Measurements from ENCODE around the gene TM4SF5. TPM values are rescaled to one million over a fixed set of nuclear protein-coding genes. Genes with fewer than 3 reads are reported as not detected.
"Not testable (repeated sequence)": the region's sequence is repeated elsewhere in the genome, so short reads cannot be mapped to it uniquely, and the experiment has no call there.

TM4SF5 gene
- total RNA-seq, 1 donor = not detected

DNA sequence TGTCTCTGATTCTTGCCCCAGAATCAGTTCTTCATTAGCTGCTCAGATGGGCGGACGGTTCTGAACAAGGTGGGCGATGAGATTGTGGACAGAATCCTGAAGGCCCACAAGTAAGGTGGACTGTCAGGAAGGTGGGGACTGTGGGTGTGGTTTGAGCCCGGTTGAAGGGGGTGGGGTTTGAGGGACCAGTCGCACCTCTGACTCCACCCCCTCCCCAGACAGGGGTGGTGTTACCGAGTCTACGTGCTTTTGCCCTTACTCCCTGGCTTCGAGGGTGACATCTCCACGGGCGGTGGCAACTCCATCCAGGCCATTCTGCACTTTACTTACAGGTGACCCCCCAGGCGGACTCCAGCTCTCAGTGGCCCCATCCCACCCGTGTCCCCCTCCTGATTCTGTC lies 46.6 kb downstream of the TM4SF5 start:
- TF ChIP-seq CTCF (IDR thresholded peaks at IDR 0.05; ENCODE audit: insufficient read depth, low read length) = no peak
- DNase-seq (ENCODE audit: low read depth) = no peak
- no peak overlapping the region for H3K4me3 ChIP-seq (ENCODE audit: low read depth, low read length)

DNA sequence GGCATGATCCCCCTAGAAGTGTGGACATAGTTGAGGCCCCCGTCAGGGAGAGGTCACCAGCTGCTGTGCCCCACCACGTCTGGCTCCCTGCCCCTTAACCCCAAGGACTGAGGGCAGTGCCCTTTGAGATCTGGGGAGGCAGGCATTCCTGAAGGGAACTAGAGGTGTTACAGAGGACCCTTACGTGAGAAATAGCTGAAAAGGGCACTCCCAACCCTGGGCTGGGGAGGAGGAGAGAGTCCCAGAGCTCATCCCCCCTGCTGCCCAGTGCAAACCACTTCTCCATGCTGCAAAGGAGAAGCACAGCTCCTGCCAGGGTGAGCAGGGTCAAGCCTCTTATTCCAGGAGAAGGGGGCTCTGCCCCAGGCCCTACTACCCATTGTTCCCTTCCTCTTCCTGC lies 51.1 kb downstream of the TM4SF5 start:
- DNase-seq (ENCODE audit: low read depth) = no peak
- no peak for TF ChIP-seq CTCF (IDR thresholded peaks at IDR 0.05; ENCODE audit: insufficient read depth, low read length)
- no peak overlapping the region for H3K4me3 ChIP-seq (ENCODE audit: low read depth, low read length)

- TF ChIP-seq CTCF (IDR thresholded peaks at IDR 0.05; ENCODE audit: insufficient read depth, low read length) = no peak
- H3K4me3 ChIP-seq (ENCODE audit: low read depth, low read length) = no peak overlapping the region
- DNase-seq (ENCODE audit: low read depth) = no peak
Observed at GRCh38 chr17:4823373-4824089, 51.8 kb downstream of the TM4SF5 start.

DNA sequence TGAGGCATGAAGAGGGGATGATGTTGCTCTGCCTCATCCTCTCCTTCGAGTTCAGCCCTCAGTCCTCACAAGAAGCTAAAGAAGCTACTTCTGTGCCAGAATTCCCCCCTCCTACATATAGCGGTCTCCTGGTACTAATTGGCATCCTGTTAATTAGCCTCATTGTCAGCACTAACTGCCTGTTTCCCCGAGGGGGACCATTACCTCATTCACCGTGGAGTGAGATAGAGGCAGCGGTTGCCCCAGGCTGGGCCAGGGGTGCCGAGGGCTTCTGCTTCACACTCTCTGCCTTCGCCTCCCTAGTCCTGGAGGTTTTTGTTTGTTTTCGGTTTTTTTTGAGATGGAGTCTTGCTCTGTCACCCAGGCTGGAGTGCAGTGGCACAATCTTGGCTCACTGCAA lies 55.7 kb downstream of the TM4SF5 start:
- TF ChIP-seq CTCF (IDR thresholded peaks at IDR 0.05; ENCODE audit: insufficient read depth, low read length) = no peak
- H3K4me3 ChIP-seq (ENCODE audit: low read depth, low read length) = no peak overlapping the region
- no peak for DNase-seq (ENCODE audit: low read depth)

GRCh38 chr17:4832829-4833177 lies 61.1 kb downstream of the TM4SF5 start:
- not testable (repeated sequence) for DNase-seq (ENCODE audit: low read depth)
- peak overlapping the region; percentile 90 for H3K4me3 ChIP-seq (ENCODE audit: low read depth, low read length)

Other genes with a start within 250 kb of the TM4SF5 start
- 51.0 and 55.8 TPM in 2 replicates for gene MYBBP1A, start 216.5 kb upstream of the TM4SF5 start, total RNA-seq (ENCODE audit: low replicate concordance)
- gene GGT6, start 211.3 kb upstream of the TM4SF5 start, total RNA-seq (ENCODE audit: low replicate concordance) = not detected in 2 replicates
- gene SMTNL2, start 187.4 kb upstream of the TM4SF5 start, total RNA-seq (ENCODE audit: low replicate concordance) = 0.16 TPM in 1 of 2 replicates, not detected in the other
- gene ALOX15, start 130.2 kb upstream of the TM4SF5 start, total RNA-seq (ENCODE audit: low replicate concordance) = 0.98 TPM in 1 of 2 replicates, not detected in the other
- gene PELP1, start 67.7 kb upstream of the TM4SF5 start, total RNA-seq (ENCODE audit: low replicate concordance) = 31.7 and 35.1 TPM in 2 replicates
- gene ARRB2, start 61.3 kb upstream of the TM4SF5 start, total RNA-seq (ENCODE audit: low replicate concordance) = 8.9 and 13.3 TPM in 2 replicates
- 12.4 and 14.1 TPM in 2 replicates for gene MED11, start 40.5 kb upstream of the TM4SF5 start, total RNA-seq (ENCODE audit: low replicate concordance)
- gene ZMYND15, start 32.1 kb upstream of the TM4SF5 start, total RNA-seq (ENCODE audit: low replicate concordance) = 0.18 TPM in 1 of 2 replicates, not detected in the other
- 2.6 TPM in 2 replicates for gene CXCL16, start 32.0 kb upstream of the TM4SF5 start, total RNA-seq (ENCODE audit: low replicate concordance)
- 0.27 and 4.9 TPM in 2 replicates for gene VMO1, start 14.5 kb downstream of the TM4SF5 start, total RNA-seq (ENCODE audit: low replicate concordance)
- not detected in 2 replicates for gene GLTPD2, start 17.1 kb downstream of the TM4SF5 start, total RNA-seq (ENCODE audit: low replicate concordance)
- 97.2 and 134 TPM in 2 replicates for gene PSMB6, start 24.3 kb downstream of the TM4SF5 start, total RNA-seq (ENCODE audit: low replicate concordance)
- 14.4 and 18.4 TPM in 2 replicates for gene PLD2, start 35.3 kb downstream of the TM4SF5 start, total RNA-seq (ENCODE audit: low replicate concordance)
- 38.4 and 48.5 TPM in 2 replicates for gene MINK1, start 61.5 kb downstream of the TM4SF5 start, total RNA-seq (ENCODE audit: low replicate concordance)
- 3.8 and 4.5 TPM in 2 replicates for gene C17orf107, start 127.7 kb downstream of the TM4SF5 start, total RNA-seq (ENCODE audit: low replicate concordance)
- gene CHRNE, start 131.2 kb downstream of the TM4SF5 start, total RNA-seq (ENCODE audit: low replicate concordance) = 0.33 and 4.9 TPM in 2 replicates
- not detected in 2 replicates for gene GP1BA, start 160.4 kb downstream of the TM4SF5 start, total RNA-seq (ENCODE audit: low replicate concordance)
- 28.3 and 49.9 TPM in 2 replicates for gene SLC25A11, start 168.2 kb downstream of the TM4SF5 start, total RNA-seq (ENCODE audit: low replicate concordance)
- gene RNF167, start 168.4 kb downstream of the TM4SF5 start, total RNA-seq (ENCODE audit: low replicate concordance) = 17.2 and 26.4 TPM in 2 replicates
- 507 and 514 TPM in 2 replicates for gene PFN1, start 176.6 kb downstream of the TM4SF5 start, total RNA-seq (ENCODE audit: low replicate concordance)
- 2.8 and 4.7 TPM in 2 replicates for gene ENO3, start 179.2 kb downstream of the TM4SF5 start, total RNA-seq (ENCODE audit: low replicate concordance)
- 29.2 and 59.5 TPM in 2 replicates for gene SPAG7, start 195.9 kb downstream of the TM4SF5 start, total RNA-seq (ENCODE audit: low replicate concordance)
- gene CAMTA2, start 215.8 kb downstream of the TM4SF5 start, total RNA-seq (ENCODE audit: low replicate concordance) = 12.1 and 21.1 TPM in 2 replicates
- 0.36 TPM in 1 of 2 replicates, not detected in the other for gene INCA1, start 225.6 kb downstream of the TM4SF5 start, total RNA-seq (ENCODE audit: low replicate concordance)
- gene KIF1C, start 226.1 kb downstream of the TM4SF5 start, total RNA-seq (ENCODE audit: low replicate concordance) = 59.5 and 142 TPM in 2 replicates